K562 (cell line): Measurements from ENCODE around the gene SH3D21.

ENCODE experiments used
- CHD4 ChIP-seq: fragments of 200-600 bp; sonication (generic); IDR thresholded peaks from 3 replicates; pipeline ENCODE4 v1.6.1; 2012; ENCODE audit warnings: low read depth, mild to moderate bottlenecking, mixed read lengths, low read length, inconsistent platforms; ENCODE audit not compliant: insufficient read depth, insufficient replicate concordance, poor library complexity, severe bottlenecking
- CTCF ChIP-seq, 3 experiments: IDR thresholded peaks in 2 of 3; conservative IDR thresholded peaks in 1 of 3; 2 replicates each; pipeline ENCODE4 v1.5.1; 2011 to 2012; ENCODE audit warnings: low read length in 3 of 3, mild to moderate bottlenecking in 3 of 3, control low read depth in 2 of 3, improper control_type of control experiment in 1 of 3, inconsistent platforms in 1 of 3, low read depth in 1 of 3, mixed read lengths in 1 of 3, moderate library complexity in 1 of 3; ENCODE audit not compliant: insufficient read depth in 2 of 3
- MAFF ChIP-seq: IDR thresholded peaks from 2 replicates; pipeline ENCODE4 v1.6.1; 2012; ENCODE audit warnings: low read length, improper control_type of control experiment
- MXD1 ChIP-seq: fragments of 250-450 bp; sonication (Bioruptor Pico); IDR thresholded peaks from 2 replicates; pipeline ENCODE4 v1.8.0; 2021; ENCODE audit warnings: borderline replicate concordance, mild to moderate bottlenecking, moderate library complexity; ENCODE audit not compliant: poor library complexity, severe bottlenecking
- REST ChIP-seq, 2 experiments: fragments of 450-650 bp; formaldehyde crosslinking in 1 of 2; IDR thresholded peaks; 2 replicates each; pipeline versions ENCODE4 v1.4.0 to v1.6.1; 2014 to 2020; ENCODE audit warnings: mild to moderate bottlenecking in 2 of 2, borderline replicate concordance in 1 of 2, low read depth in 1 of 2
- RNF2 ChIP-seq: sonication (generic); IDR thresholded peaks from 2 replicates; pipeline ENCODE4 v1.6.1; 2016
- SETDB1 ChIP-seq: IDR thresholded peaks from one replicate; pipeline ENCODE4 v1.6.1; 2012; ENCODE audit warnings: low read length, control low read depth, inconsistent platforms
- SMAD1 ChIP-seq: fragments of 150-350 bp; IDR thresholded peaks from 2 replicates; pipeline ENCODE4 v1.6.1; 2014; ENCODE audit warnings: low read length, low read depth; ENCODE audit not compliant: partially characterized antibody
- ZNF79 ChIP-seq: fragments of 250-450 bp; sonication (Bioruptor Pico); IDR thresholded peaks from 2 replicates; pipeline ENCODE4 v1.4.0; 2020; ENCODE audit warnings: low read depth, mild to moderate bottlenecking, moderate library complexity

- TF ChIP-seq RNF2 (no peak), SMAD1 (no peak), CTCF (IDR thresholded peaks at IDR 0.05 in 2 of 3, conservative IDR thresholded peaks at IDR 0.05 in 1 of 3; ENCODE audit: insufficient read depth in 2 of 3, low read depth in 1 of 3, low read length in 3 of 3) (no peak), ZNF79 (CRISPR knock-in tag) (no peak), MAFF (no peak), SETDB1 (no peak), REST (IDR thresholded peaks at IDR 0.05; ENCODE audit: borderline replicate concordance) (no peak), REST (CRISPR knock-in tag; IDR thresholded peaks at IDR 0.05; ENCODE audit: low read depth) (no peak), MXD1 (CRISPR knock-in tag) (no peak), CHD4 (no peak)
Measured at GRCh38 chr1:36354486-36354885, 48.3 kb downstream of the SH3D21 start.
